ENCODE data around the gene CDH23.
A peak's percentile ranks its signal among the peaks of the same experiment; 100 is the strongest.

CDH23 gene

DNA sequence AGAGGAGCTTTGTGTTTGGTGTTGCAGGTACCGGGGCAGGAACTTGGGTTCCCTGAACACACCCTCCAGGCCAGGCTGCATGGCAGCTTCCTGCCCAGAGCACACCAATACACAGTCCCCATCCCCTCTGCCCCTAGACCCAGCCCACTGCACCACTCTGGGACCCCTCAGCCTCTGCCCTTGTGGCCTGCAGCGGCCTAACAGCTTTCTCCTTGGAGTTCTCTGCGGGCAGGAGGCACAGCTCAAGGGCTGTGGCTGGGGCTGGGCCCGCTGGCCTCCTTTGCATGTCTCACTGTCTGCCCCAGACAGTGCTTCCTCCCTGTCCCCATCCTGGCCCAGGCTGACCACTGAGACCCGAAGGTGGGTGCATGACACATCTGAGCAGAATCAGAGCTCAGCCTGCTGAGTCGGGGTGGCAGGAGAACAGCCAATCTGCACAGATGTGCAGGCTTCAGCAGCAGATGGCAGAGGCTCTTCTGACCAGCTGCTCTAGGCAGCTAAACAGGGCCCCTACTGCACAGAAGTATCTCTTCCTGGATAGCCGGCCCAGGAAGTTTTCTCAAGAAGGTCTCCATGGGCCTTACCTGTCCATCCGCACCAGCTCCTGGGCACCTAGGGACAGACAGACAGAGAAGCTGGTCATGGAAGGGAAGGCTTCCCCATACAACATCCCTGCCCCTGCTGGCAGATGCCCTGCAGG is 355.8 kb downstream of the CDH23 start:
- H3K36me3 Mint-ChIP-seq = peaks cover 67% of the 10 kb centered on the region

GRCh38 chr10:71753091-71753959 is 356.6 kb downstream of the CDH23 start:
- H3K4me1 Mint-ChIP-seq = peaks cover 90% of the 10 kb centered on the region
- no peaks in the 10 kb centered on the region for H3K9me3 Mint-ChIP-seq
- peak overlapping the region; percentile 32 for H3K4me3 Mint-ChIP-seq
- H3K27ac Mint-ChIP-seq = peak overlapping the region; percentile 97
- ATAC-seq = no peak
- no peak for DNase-seq (ENCODE audit: low spot score in 2 of 2)
- peaks cover 67% of the 10 kb centered on the region for H3K36me3 Mint-ChIP-seq

More for the DNA sequence above, 355.8 kb downstream of the CDH23 start:
- Mint-ChIP-seq H3K4me1 (peaks cover 90% of the 10 kb centered on the region), H3K27ac (peak overlapping the region; percentile 97), H3K4me3 (peak overlapping the region; percentile 32), H3K9me3 (no peaks in the 10 kb centered on the region)
- ATAC-seq (peak; percentile 45), DNase-seq (ENCODE audit: low spot score in 2 of 2) (no peak)

DNA sequence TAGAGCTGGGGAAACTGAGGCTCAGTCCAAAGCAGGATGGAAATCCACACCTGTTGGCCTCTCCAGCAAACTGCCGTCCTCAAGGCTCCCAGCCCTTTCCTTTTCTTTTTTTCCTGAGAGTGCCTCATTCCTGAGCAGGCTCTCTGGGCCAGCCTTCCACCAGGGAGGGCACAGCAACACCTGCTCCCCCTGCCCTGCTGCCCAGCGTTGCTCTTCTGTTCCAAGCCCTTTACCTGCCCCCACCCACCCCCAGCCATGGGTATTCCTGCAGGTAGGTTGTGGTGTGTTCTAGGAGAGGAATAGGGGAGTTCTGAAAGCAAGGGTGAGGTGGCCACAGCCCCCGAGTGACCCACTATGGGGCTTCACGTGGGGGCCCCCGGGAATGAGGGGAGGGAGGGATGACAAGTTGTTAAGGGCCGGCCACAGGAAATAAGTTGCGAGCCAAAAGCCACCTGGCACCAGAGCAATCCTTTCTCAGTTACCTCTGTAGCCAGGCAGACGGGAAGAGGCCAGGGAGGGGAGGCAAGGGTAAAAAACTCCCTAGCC is 357.3 kb downstream of the CDH23 start:
- peaks cover 86% of the 10 kb centered on the region for H3K4me1 Mint-ChIP-seq
- H3K36me3 Mint-ChIP-seq = peaks cover 67% of the 10 kb centered on the region
- ATAC-seq = no peak
- H3K4me3 Mint-ChIP-seq = no peak overlapping the region
- no peaks in the 10 kb centered on the region for H3K9me3 Mint-ChIP-seq
- peak overlapping the region; percentile 97 for H3K27ac Mint-ChIP-seq
- DNase-seq (ENCODE audit: low spot score in 2 of 2) = no peak

- Mint-ChIP-seq H3K4me3 (no peak overlapping the region), H3K36me3 (peaks cover 68% of the 10 kb centered on the region), H3K27ac (peak overlapping the region; percentile 97), H3K9me3 (no peaks in the 10 kb centered on the region), H3K4me1 (peaks cover 82% of the 10 kb centered on the region)
- ATAC-seq (no peak), DNase-seq (ENCODE audit: low spot score in 2 of 2) (no peak)
Observed at GRCh38 chr10:71754562-71754961, 357.8 kb downstream of the CDH23 start.

- no peak overlapping the region for H3K4me3 Mint-ChIP-seq
- peak overlapping the region; percentile 97 for H3K27ac Mint-ChIP-seq
- H3K9me3 Mint-ChIP-seq = no peaks in the 10 kb centered on the region
- ATAC-seq (no peak), DNase-seq (ENCODE audit: low spot score in 2 of 2) (no peak)
- H3K36me3 Mint-ChIP-seq = peaks cover 71% of the 10 kb centered on the region
- peaks cover 77% of the 10 kb centered on the region for H3K4me1 Mint-ChIP-seq
Observed at GRCh38 chr10:71755179-71755879, 358.6 kb downstream of the CDH23 start.

DNA sequence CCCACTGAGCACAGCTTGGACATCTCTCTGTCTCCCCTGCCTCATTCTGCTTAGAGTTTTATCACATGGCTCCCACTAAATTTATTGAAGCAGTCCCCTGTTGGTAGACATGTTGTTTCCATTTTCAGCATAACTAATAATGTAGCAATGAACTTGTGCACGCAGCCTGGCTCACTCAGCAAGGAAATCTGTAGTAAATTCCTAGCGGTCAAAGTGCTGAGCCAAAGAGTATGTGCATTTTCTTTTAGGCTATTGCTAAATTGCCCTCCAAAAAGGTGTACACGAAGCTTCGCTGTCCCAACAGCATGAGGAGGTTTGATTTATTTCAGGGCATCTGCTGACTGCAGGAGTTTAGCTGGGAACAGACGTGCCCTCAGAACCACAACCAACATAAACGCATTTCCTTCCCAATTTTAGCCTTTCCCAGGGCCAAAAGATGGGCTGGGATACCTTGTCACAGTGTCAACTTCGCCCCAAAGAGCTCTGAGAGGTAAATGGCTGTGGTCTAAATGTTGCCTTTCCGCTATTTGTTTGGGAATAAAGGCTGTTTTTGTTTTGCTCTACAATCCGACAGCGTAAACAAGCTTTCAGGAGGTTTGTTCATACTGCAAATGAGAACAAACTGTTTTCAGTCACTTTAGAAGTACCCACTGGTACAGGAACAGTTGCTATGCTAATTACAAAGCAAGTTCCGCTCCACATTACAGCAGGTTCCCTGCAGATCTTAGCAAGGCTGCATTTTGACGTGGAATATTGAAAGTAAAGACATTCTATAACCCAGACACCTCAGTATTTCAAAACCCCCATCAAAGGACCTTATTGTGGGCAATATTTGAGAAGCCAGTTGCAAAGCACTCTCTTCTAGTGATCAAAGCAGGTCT is 359.8 kb downstream of the CDH23 start:
- Mint-ChIP-seq H3K4me1 (peaks cover 80% of the 10 kb centered on the region), H3K36me3 (peaks cover 73% of the 10 kb centered on the region), H3K27ac (peak overlapping the region; percentile 94), H3K4me3 (peak overlapping the region; percentile 64), H3K9me3 (no peaks in the 10 kb centered on the region)
- DNase-seq (ENCODE audit: low spot score in 2 of 2) (no peak), ATAC-seq (peak; percentile 67)

- DNase-seq (ENCODE audit: low spot score in 2 of 2) (no peak), ATAC-seq (no peak)
- H3K36me3 Mint-ChIP-seq = peaks cover 68% of the 10 kb centered on the region
- H3K4me3 Mint-ChIP-seq = peak overlapping the region; percentile 64
- H3K27ac Mint-ChIP-seq = peak overlapping the region; percentile 94
- H3K9me3 Mint-ChIP-seq = no peaks in the 10 kb centered on the region
- peaks cover 80% of the 10 kb centered on the region for H3K4me1 Mint-ChIP-seq
Observed at GRCh38 chr10:71757399-71757922, 360.7 kb downstream of the CDH23 start.

DNA sequence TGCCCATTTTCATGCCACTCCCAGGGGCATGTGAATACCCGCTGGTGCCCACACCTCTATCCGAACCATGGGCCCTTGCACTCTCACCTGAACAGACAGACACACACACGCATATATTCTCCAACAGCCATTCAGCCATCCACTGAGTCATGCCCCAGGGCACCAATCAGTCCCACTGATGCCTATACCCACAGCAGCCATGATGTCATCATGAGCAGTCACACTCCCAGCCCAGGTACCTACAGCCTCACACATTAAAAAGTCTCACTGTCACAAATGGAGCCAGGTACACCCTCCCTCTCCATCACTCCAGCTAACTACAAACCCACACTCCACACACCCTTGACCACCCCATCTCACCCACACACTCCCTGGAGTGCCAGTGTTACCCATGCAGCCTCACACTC is 364.4 kb downstream of the CDH23 start:
- H3K9me3 Mint-ChIP-seq = no peaks in the 10 kb centered on the region
- no peak for DNase-seq (ENCODE audit: low spot score in 2 of 2)
- H3K4me3 Mint-ChIP-seq = peak overlapping the region; percentile 12
- H3K27ac Mint-ChIP-seq = peak overlapping the region; percentile 83
- H3K36me3 Mint-ChIP-seq = peaks cover 63% of the 10 kb centered on the region
- H3K4me1 Mint-ChIP-seq = peaks cover 81% of the 10 kb centered on the region
- ATAC-seq = peak; percentile 95

DNA sequence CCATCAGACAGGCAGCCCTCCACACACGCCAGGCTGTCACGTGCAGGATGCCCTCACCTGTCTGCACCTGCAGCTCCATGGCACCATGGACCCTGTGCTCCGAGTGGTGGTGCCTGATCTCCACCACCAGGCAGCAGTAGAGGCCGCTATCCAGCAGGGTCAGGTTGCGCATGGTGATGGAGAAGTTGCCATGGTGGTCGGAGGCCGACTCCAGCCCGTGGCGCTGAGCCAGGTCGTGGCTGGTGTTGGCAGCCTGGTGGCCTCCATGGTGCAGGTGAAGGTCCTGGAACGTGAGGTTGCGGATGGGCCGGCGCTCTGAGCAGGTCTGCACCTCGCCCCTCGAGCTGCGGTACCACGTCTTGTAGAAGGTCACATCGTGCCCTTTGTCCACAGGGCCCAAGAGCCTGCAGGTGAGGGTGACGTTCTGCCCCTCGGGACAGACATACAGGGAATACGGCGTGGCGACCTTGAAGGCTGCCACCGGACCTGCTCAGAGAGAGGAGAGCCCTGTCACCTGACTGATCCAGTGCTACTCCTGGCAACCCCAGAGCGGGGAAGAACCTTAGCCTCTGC is 364.9 kb downstream of the CDH23 start:
- no peaks in the 10 kb centered on the region for H3K9me3 Mint-ChIP-seq
- ATAC-seq (no peak), DNase-seq (ENCODE audit: low spot score in 2 of 2) (no peak)
- H3K4me3 Mint-ChIP-seq = peak overlapping the region; percentile 12
- peaks cover 68% of the 10 kb centered on the region for H3K36me3 Mint-ChIP-seq
- peak overlapping the region; percentile 83 for H3K27ac Mint-ChIP-seq
- peaks cover 81% of the 10 kb centered on the region for H3K4me1 Mint-ChIP-seq

DNA sequence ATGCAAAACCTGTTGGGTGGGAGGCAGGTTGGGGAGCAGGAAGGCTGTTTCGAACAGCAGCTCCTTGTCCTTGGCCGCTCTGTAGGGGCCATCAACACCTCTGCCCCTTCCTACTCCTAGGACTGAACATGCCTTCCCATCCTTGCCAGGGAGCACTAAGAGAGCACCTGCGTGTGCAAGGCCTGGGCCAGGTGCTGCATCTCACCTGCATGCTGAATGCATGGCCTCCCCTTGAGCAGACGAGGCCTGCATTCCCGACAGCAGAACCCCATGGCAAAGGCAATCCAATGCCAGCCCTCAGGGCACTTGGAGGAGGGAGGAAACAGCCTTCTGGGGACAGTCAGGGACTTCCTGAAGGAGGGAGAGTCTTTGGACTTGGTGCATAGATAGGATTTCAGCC is 365.6 kb downstream of the CDH23 start:
- no peak for ATAC-seq
- H3K36me3 Mint-ChIP-seq = peaks cover 75% of the 10 kb centered on the region
- H3K4me3 Mint-ChIP-seq = no peak overlapping the region
- DNase-seq (ENCODE audit: low spot score in 2 of 2) = no peak
- peaks cover 81% of the 10 kb centered on the region for H3K4me1 Mint-ChIP-seq
- H3K27ac Mint-ChIP-seq = peak overlapping the region; percentile 95
- H3K9me3 Mint-ChIP-seq = no peaks in the 10 kb centered on the region

- H3K36me3 Mint-ChIP-seq = peaks cover 75% of the 10 kb centered on the region
- no peak overlapping the region for H3K4me3 Mint-ChIP-seq
- peaks cover 81% of the 10 kb centered on the region for H3K4me1 Mint-ChIP-seq
- peak overlapping the region; percentile 95 for H3K27ac Mint-ChIP-seq
- H3K9me3 Mint-ChIP-seq = no peaks in the 10 kb centered on the region
- ATAC-seq (no peak), DNase-seq (ENCODE audit: low spot score in 2 of 2) (no peak)
Observed at GRCh38 chr10:71763352-71764127, 366.8 kb downstream of the CDH23 start.

DNA sequence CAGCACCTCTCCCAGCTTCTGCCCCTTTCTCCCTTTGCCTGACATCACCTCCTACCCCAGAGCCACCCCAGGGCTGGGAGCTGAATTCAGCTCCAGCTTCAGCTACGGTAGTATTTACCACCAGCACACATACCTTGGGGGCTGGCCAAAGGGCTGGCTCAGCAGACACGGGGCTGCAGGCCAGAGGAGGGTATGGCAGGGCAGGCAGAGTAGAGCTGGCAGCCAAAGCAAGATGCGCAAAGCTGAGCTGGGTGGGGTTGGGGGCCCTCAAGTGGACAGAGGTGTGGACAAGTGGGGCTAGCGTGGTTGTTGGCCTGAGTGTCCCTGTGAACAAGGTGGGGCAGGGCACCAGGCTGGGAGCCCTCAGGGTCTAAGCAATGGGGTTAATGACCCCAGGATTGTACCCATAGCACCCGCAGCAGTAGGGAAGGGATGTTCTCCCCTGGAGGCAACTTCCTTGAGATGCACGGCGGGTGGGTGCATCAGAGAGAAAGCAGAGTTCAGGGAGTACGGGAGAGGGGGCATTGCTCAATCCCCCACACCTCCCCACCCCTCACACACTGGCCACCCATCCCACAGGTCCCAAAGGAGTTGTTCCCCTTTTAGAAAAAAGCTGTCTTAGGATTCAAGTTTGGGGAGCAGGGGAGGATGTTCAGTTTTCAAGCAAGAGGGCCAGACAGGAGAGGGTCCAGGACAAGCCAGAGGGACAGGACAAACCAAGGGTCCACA is 368.6 kb downstream of the CDH23 start:
- H3K27ac Mint-ChIP-seq = peak overlapping the region; percentile 95
- peaks cover 89% of the 10 kb centered on the region for H3K4me1 Mint-ChIP-seq
- peaks cover 74% of the 10 kb centered on the region for H3K36me3 Mint-ChIP-seq
- H3K4me3 Mint-ChIP-seq = peak overlapping the region; percentile 89
- no peaks in the 10 kb centered on the region for H3K9me3 Mint-ChIP-seq
- DNase-seq (ENCODE audit: low spot score in 2 of 2) = no peak
- no peak for ATAC-seq

All from stimulated activated effector memory CD8-positive, alpha-beta T cell treated with anti-CD3 and anti-CD28 coated beads, Interleukin-12 subunit alpha, Interleukin-12 subunit beta, amount 100 ng/mL, for 72 hours (primary cell).